PC-3 (cell line): Measurements from ENCODE around the gene CYP4F11.

Experiments
- CTCF ChIP-seq: fragments of 300-600 bp; sonication (generic); conservative IDR thresholded peaks from 2 replicates; pipeline ENCODE4 v1.5.1; 2017; ENCODE audit warnings: antibody characterized with exemption, low read depth, mild to moderate bottlenecking, low read length
- EZH2phosphoT487 ChIP-seq: fragments of 300-600 bp; sonication (generic); IDR thresholded peaks from 2 replicates; pipeline ENCODE4 v1.6.1; 2018; ENCODE audit warnings: mild to moderate bottlenecking, antibody characterized with exemption, low read length, borderline replicate concordance

- TF ChIP-seq CTCF (no peak), EZH2phosphoT487 (no peak)
Measured at GRCh38 chr19:15913830-15914229, 20.5 kb downstream of the CYP4F11 start.
